ENCODE measurements around the gene COMTD1. TPM values are rescaled to one million over a fixed set of nuclear protein-coding genes. Genes with fewer than 3 reads are reported as not detected.

Gene COMTD1
- total RNA-seq, 4 donors from 2014 or later, result 32.4 to 69.8 (median 46.7) TPM

DNA sequence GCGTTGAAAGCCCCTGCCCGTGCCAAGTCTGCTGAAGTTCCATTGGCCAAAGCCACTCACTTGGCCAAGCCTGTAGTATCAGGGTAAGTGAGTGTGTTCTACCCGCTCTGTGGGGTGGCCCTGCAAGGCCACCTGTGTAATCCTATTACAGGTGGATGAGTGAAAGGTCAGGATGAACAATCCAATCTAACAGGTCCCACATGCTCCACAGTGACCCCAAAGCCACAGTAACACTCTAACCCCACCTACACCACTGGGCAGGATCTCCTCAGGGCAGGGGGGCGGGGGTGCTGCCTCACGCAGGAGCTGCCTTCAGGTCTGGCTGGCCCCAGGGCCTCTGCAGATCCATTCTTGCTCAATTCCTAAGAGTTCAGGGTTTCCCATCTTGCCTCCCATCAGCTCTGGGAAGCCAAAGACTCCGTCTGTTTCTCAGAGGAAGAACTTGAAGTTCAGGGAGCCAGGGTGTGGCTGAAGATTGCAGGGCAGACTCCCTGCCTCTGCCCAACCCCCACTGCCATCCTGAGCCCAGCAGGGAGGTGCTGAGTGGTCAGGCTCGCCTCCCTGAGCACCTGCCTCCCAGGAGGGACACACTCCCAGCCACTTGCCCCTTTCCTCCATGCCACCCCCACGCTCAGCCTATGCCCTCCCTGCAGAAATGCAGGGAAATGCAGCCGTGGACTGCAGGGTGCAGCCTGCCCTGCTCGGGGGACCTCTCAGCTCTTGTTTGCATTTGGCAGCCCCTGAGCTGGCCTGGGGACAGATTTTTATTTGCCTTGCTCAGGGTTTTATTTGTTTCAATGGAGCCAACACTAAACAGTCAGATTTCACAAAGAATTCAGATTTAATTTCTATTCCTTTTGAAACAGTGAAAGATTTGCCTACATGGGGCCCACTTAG, 9.8 kb upstream of the COMTD1 start:
- 69% methylated on average over 8 of the region's 10 CpGs for WGBS
- TF ChIP-seq POLR2A (IDR thresholded peaks at IDR 0.05), result no peak
- TF ChIP-seq, protein P1, sequence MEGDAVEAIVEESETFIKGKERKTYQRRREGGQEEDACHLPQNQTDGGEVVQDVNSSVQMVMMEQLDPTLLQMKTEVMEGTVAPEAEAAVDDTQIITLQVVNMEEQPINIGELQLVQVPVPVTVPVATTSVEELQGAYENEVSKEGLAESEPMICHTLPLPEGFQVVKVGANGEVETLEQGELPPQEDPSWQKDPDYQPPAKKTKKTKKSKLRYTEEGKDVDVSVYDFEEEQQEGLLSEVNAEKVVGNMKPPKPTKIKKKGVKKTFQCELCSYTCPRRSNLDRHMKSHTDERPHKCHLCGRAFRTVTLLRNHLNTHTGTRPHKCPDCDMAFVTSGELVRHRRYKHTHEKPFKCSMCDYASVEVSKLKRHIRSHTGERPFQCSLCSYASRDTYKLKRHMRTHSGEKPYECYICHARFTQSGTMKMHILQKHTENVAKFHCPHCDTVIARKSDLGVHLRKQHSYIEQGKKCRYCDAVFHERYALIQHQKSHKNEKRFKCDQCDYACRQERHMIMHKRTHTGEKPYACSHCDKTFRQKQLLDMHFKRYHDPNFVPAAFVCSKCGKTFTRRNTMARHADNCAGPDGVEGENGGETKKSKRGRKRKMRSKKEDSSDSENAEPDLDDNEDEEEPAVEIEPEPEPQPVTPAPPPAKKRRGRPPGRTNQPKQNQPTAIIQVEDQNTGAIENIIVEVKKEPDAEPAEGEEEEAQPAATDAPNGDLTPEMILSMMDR (IDR thresholded peaks at IDR 0.05), result no peak
- no peak for TF ChIP-seq POLR2AphosphoS5 (IDR thresholded peaks at IDR 0.05)
- no peak for TF ChIP-seq EP300 (IDR thresholded peaks at IDR 0.05)
- peaks cover 23% of the 10 kb centered on the region for H3K4me1 ChIP-seq
- H3K27me3 ChIP-seq, result no peaks in the 10 kb centered on the region
- H3K27ac ChIP-seq, result peak overlapping the region; percentile 67
- no peaks in the 10 kb centered on the region for H3K36me3 ChIP-seq
- no peaks in the 10 kb centered on the region for H3K9me3 ChIP-seq
- no peak for DNase-seq (ENCODE audit: low spot score in 2 of 2)
- no peak overlapping the region for H3K4me3 ChIP-seq

DNA sequence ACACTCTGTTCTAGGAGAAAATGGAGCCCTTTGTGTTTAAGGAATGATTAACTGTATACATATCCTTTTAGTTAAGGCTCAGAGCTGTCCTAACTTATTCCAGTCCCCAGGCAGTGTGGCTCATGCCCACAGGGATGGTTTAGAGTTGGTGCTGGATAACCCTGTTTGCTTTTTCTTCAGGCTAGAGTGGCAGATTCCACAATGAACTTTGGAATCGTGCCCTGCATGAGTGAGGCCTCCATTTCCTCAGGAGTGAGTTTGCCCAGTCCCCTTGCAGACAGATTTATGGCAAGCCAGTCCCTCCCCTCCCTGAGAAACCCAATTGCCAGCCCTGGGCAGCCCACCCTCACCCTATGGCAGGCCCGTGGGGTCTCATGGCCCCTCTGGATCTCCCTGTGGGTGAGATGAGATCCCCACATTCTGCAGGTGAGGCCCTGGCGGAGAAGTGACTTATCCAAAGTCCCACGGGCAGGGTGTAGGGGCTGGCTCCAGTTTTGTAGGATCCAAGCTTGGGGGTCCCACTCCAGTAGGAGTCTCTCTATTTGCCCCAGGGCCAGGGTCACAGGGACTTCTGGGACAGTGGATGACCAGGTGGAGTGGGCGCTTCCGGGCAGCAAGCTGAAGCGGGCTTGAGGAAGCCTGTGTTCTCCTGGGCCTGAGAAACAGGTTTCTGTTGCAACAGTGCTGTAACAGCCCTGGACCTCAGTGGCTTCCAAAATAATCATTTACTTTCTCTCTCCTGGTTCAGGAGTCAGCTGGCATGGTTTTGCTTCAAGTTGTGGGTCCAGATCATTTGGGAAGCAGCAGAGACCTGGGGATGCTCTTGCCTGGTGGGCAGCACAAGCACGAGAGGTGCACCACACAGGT, 9.0 kb upstream of the COMTD1 start:
- DNase-seq (ENCODE audit: low spot score in 2 of 2), result no peak
- H3K36me3 ChIP-seq, result no peaks in the 10 kb centered on the region
- H3K4me1 ChIP-seq, result peaks cover 23% of the 10 kb centered on the region
- 86% methylated on average over 5 of the region's 8 CpGs for WGBS
- TF ChIP-seq, protein P1 (IDR thresholded peaks at IDR 0.05), result no peak
- TF ChIP-seq POLR2AphosphoS5 (IDR thresholded peaks at IDR 0.05) (no peak), POLR2A (IDR thresholded peaks at IDR 0.05) (no peak), EP300 (IDR thresholded peaks at IDR 0.05) (no peak)
- H3K27me3 ChIP-seq, result no peaks in the 10 kb centered on the region
- H3K27ac ChIP-seq, result peak overlapping the region; percentile 67
- H3K4me3 ChIP-seq, result no peak overlapping the region
- no peaks in the 10 kb centered on the region for H3K9me3 ChIP-seq

DNA sequence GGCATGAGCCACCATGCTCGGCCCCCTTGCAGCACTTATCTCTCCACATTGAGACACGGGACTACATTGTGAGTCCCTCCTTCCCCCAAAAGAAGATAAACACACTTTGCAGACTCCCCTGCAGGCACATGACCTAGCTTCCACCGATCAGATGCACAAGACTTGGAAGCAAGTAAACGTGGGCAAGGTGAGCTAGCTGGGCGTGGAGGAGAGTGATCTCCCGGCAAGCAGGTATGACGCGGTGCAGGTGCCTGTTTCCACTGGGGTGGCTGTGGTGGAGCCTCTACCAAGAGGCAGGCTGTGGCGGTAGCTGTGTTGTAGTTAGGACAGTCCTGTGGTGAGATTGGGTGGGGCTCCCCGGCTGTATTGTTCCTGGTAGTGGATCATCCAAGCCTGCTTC, 7.7 kb upstream of the COMTD1 start:
- Histone ChIP-seq H3K27me3 (no peaks in the 10 kb centered on the region), H3K9me3 (no peaks in the 10 kb centered on the region), H3K36me3 (no peaks in the 10 kb centered on the region), H3K4me1 (peaks cover 26% of the 10 kb centered on the region), H3K27ac (peak overlapping the region; percentile 67), H3K4me3 (no peak overlapping the region)
- TF ChIP-seq, protein P1 (IDR thresholded peaks at IDR 0.05), result no peak
- TF ChIP-seq POLR2AphosphoS5 (IDR thresholded peaks at IDR 0.05) (no peak), POLR2A (IDR thresholded peaks at IDR 0.05) (no peak), EP300 (IDR thresholded peaks at IDR 0.05) (no peak)
- WGBS, result 59% methylated on average over 10 of the region's 10 CpGs
- DNase-seq (ENCODE audit: low spot score in 2 of 2), result peak; percentile 29 to 75

DNA sequence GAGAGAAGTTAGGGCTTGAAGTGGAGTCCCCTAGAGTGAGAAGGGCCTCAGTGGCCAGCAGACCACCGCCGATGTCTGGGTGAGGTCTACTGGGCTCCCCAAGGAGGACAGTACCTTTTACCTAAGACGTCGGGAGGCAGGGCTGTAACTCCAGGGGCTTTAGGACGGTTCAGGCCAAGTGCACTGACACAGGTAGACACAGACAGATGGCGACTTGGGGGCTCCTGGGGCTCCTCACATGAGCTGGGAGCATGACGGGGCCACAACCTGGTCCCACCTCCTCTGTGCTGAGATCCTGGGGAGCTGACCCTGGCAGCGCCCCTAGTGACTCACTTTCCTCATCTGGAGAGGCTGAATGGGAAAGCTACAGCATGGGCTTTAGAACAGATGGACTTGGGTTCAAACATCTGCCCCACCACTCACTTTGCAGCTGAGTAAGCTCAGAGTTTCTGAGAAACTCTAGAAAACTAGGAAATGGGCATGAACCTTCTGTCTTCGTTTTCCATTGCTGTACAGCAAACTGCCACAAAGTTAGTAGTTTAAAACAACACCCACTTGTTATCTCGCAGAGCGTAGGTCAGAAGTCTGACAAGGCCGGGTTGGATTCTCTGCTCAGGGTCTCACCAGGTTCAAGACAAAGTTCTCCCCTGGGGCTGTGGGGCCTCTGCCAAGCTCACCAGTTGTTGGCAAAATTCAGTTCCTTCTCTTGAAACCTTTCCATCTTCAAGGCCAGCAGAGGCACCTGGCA, 4.7 kb upstream of the COMTD1 start:
- H3K4me1 ChIP-seq, result peaks cover 14% of the 10 kb centered on the region
- H3K9me3 ChIP-seq, result no peaks in the 10 kb centered on the region
- TF ChIP-seq, protein P1 (IDR thresholded peaks at IDR 0.05), result no peak
- TF ChIP-seq POLR2AphosphoS5 (IDR thresholded peaks at IDR 0.05) (no peak), EP300 (IDR thresholded peaks at IDR 0.05) (no peak), POLR2A (IDR thresholded peaks at IDR 0.05) (no peak)
- 78% methylated on average over 11 of the region's 12 CpGs for WGBS
- H3K36me3 ChIP-seq, result no peaks in the 10 kb centered on the region
- DNase-seq (ENCODE audit: low spot score in 2 of 2), result peak; percentile 44 to 66
- no peaks in the 10 kb centered on the region for H3K27me3 ChIP-seq
- no peak overlapping the region for H3K4me3 ChIP-seq
- H3K27ac ChIP-seq, result no peak overlapping the region
